Astrocyte (in vitro differentiated cells and primary cell): ENCODE results near the gene TEX19. TPM values are rescaled to one million over a fixed set of nuclear protein-coding genes. Genes with fewer than 3 reads are reported as not detected.

Experiments
- DNase-seq: peaks from one replicate; pipeline ENCODE4 v3.0.0-alpha.2; 2010; ENCODE audit warnings: low read depth
- FAIRE-seq: peaks from 2 replicates; lab custom pipeline; 2011; peaks lifted over from hg19 to GRCh38; lab: Jason Lieb, UNC
- H2AFZ ChIP-seq: 2 replicates; pipeline ENCODE4 v1.6.0; 2012; ENCODE audit warnings: low read depth, low read length, inconsistent platforms
- H3K27ac ChIP-seq: 2 replicates; pipeline ENCODE4 v1.5.1; 2011; ENCODE audit warnings: low read depth, low read length, inconsistent platforms
- H3K27me3 ChIP-seq: 2 replicates; pipeline ENCODE4 v1.6.0; 2011; ENCODE audit warnings: low read length, inconsistent platforms; ENCODE audit not compliant: insufficient read depth
- H3K36me3 ChIP-seq: 2 replicates; pipeline ENCODE4 v1.5.1; 2011; ENCODE audit warnings: low read length, inconsistent platforms; ENCODE audit not compliant: insufficient read depth
- H3K4me1 ChIP-seq: 2 replicates; pipeline ENCODE4 v1.5.1; 2011; ENCODE audit warnings: low read length, inconsistent platforms; ENCODE audit not compliant: insufficient read depth
- H3K4me2 ChIP-seq: 2 replicates; pipeline ENCODE4 v1.6.0; 2012; ENCODE audit warnings: low read length, inconsistent platforms
- H3K4me3 ChIP-seq: 2 replicates; pipeline ENCODE4 v1.5.1; 2011; ENCODE audit warnings: low read depth, mild to moderate bottlenecking, low read length, inconsistent platforms; ENCODE audit not compliant: insufficient read depth
- H3K79me2 ChIP-seq: 2 replicates; pipeline ENCODE4 v1.6.0; 2012; ENCODE audit warnings: mild to moderate bottlenecking, low read length, inconsistent platforms; ENCODE audit not compliant: insufficient read depth
- H3K9ac ChIP-seq: 2 replicates; pipeline ENCODE4 v1.6.0; 2012; ENCODE audit warnings: mild to moderate bottlenecking, low read length, inconsistent platforms
- H3K9me3 ChIP-seq: 2 replicates; pipeline ENCODE4 v1.5.1; 2012; ENCODE audit warnings: low read depth, mild to moderate bottlenecking, low read length, inconsistent platforms; ENCODE audit not compliant: insufficient read depth
- H4K20me1 ChIP-seq: 2 replicates; pipeline ENCODE4 v1.6.0; 2012; ENCODE audit warnings: low read length, inconsistent platforms; ENCODE audit not compliant: insufficient read depth
- H3K27ac Mint-ChIP-seq: one replicate; pipeline ENCODE4 v1.8.0; 2021; ENCODE audit warnings: mild to moderate bottlenecking, mixed read lengths; ENCODE audit not compliant: unreplicated experiment
- H3K27me3 Mint-ChIP-seq: one replicate; pipeline ENCODE4 v1.8.0; 2021; ENCODE audit warnings: low read depth, mixed read lengths; ENCODE audit not compliant: unreplicated experiment
- H3K36me3 Mint-ChIP-seq: one replicate; pipeline ENCODE4 v1.8.0; 2021; ENCODE audit warnings: low read depth, mixed read lengths; ENCODE audit not compliant: unreplicated experiment
- H3K4me1 Mint-ChIP-seq: one replicate; pipeline ENCODE4 v1.8.0; 2021; ENCODE audit warnings: low read depth, mixed read lengths; ENCODE audit not compliant: unreplicated experiment
- H3K4me3 Mint-ChIP-seq: one replicate; pipeline ENCODE4 v1.8.0; 2021; ENCODE audit warnings: mild to moderate bottlenecking, moderate library complexity, mixed read lengths; ENCODE audit not compliant: unreplicated experiment
- H3K9me3 Mint-ChIP-seq: one replicate; pipeline ENCODE4 v1.8.0; 2021; ENCODE audit warnings: mild to moderate bottlenecking, mixed read lengths; ENCODE audit not compliant: unreplicated experiment
- EZH2 ChIP-seq: IDR thresholded peaks from 2 replicates; pipeline ENCODE4 v1.6.1; 2012; ENCODE audit warnings: mild to moderate bottlenecking, low read length, inconsistent platforms; ENCODE audit not compliant: insufficient read depth
- total RNA-seq: library from RNA; stranded (reverse); gene quantifications from 2 replicates; pipeline ENCODE4 v1.2.1, GENCODE V29; 2021
- TF ChIP-seq, protein P1 (sequence below): IDR thresholded peaks from 2 replicates; pipeline ENCODE4 v1.5.1; 2011; ENCODE audit warnings: low read depth, mild to moderate bottlenecking, inconsistent platforms, low read length, moderate library complexity; ENCODE audit not compliant: insufficient read depth

The TEX19 gene
- total RNA-seq, 1 donor from 2014 or later, result not detected

DNA sequence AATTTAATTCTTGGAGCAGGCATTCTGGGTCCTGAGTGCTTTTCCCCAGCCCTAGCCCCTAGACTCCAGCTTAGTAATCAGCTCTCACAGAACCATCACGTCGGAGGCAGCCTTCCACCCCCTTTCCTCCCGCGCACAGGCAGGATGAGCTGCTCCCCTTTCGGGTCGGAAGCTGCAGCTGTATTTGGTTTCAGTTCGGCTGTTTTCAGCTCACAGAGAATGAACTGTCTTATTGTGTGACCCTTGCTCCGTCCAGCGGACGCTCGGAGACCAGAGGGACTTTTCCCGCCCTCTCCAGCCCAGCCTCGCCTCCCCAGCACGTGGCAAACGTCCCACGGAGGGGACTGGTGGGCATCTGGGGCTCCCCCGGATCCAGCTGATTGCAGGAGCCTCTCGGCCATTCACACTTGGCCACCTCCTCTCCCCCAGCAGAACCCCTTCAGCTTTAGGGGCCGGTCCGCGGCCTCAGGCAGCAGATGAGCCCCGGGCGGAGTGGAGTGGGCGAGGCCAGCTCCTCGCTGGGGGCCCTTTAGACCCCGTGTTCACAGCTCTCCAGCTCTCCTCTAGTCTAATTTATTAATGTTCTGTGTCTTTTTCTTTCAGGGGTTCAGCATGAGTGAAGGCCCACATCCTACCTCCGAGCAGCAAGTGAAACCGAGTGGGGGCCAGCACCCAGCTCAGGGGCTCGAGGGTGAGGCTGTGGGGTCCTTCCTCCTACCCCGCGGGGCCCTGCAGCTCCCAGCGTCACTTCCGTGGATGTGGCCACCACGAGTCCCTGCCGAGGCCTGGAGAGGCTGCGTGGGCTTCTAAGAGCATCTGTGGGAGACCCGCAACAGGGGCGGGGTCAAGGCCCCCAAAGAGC, 11.7 kb downstream of the TEX19 start:
- H3K36me3 Mint-ChIP-seq, result no peaks in the 10 kb centered on the region
- no peak overlapping the region for H3K27ac Mint-ChIP-seq
- TF ChIP-seq, protein P1, sequence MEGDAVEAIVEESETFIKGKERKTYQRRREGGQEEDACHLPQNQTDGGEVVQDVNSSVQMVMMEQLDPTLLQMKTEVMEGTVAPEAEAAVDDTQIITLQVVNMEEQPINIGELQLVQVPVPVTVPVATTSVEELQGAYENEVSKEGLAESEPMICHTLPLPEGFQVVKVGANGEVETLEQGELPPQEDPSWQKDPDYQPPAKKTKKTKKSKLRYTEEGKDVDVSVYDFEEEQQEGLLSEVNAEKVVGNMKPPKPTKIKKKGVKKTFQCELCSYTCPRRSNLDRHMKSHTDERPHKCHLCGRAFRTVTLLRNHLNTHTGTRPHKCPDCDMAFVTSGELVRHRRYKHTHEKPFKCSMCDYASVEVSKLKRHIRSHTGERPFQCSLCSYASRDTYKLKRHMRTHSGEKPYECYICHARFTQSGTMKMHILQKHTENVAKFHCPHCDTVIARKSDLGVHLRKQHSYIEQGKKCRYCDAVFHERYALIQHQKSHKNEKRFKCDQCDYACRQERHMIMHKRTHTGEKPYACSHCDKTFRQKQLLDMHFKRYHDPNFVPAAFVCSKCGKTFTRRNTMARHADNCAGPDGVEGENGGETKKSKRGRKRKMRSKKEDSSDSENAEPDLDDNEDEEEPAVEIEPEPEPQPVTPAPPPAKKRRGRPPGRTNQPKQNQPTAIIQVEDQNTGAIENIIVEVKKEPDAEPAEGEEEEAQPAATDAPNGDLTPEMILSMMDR, result no peak
- TF ChIP-seq EZH2, result no peak
- Histone ChIP-seq H4K20me1 (no peaks in the 10 kb centered on the region), H3K4me1 (no peaks in the 10 kb centered on the region), H3K27ac (no peak overlapping the region), H3K4me2 (peak overlapping the region; percentile 62), H3K79me2 (no peaks in the 10 kb centered on the region), H2AFZ (peak overlapping the region; percentile 17), H3K4me3 (no peak overlapping the region), H3K9me3 (no peaks in the 10 kb centered on the region), H3K27me3 (peaks cover 45% of the 10 kb centered on the region), H3K9ac (no peak overlapping the region), H3K36me3 (no peaks in the 10 kb centered on the region)
- DNase-seq, result no peak
- H3K9me3 Mint-ChIP-seq, result no peaks in the 10 kb centered on the region
- no peak for FAIRE-seq
- H3K27me3 Mint-ChIP-seq, result peaks cover 42% of the 10 kb centered on the region
- no peak overlapping the region for H3K4me3 Mint-ChIP-seq
- H3K4me1 Mint-ChIP-seq, result peaks cover under 1% of the 10 kb centered on the region

DNA sequence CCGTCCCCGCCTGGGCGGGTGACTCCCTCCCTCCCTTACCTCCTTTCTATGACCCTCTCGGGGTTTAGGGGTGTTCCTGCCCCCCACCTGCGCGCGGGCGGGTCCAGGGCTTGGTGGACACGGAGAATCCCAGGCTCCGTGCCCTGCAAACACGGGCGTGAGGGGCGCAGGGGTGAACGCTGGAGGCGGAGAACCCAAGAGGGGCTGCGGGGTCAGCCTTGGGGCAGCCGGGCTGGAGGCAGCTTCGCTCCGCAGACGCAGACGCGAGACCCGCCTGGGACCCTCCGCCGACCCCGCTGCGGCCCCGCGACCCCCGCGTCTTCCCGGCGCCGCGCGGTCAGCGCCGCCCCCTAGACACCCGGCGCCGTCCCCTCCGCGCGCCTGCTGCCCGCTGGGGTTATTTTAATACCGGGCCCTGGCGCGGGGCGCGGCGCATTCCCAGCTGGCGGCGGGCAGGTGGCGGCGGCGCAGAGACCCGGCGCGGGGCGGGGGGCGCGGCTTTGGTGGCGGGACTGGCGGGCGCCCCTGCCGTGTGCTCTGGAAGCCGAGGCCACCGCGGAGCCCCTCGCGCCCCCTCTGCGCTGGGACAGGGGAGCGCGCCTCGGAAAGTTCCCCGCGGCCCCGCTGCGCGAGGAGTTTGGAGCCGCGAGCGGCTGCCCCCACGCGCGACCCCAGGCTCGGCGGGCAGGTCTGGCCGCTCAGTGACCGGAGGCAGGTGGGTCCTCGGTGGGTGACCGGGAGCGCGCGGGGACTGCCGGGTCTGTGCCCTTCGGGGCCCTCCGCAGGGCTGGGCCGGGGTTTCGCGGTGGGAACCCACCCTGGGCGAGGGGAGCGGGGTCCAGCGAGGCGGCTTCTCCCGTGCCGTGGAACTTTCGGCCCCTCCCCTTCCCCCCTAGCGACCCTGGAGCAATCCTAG, 12.5 kb downstream of the TEX19 start, which contains the start of gene UTS2R:
Gene UTS2R, plus strand, starts transcription at position 433 of the 916 bp plus-strand sequence. CDS start 2,560 bp downstream, outside the sequence.
- Mint-ChIP-seq H3K4me3 (no peak within 1 kb of the TSS), H3K9me3 (no peaks in the 10 kb centered on the region), H3K4me1 (no peaks in the 10 kb centered on the region), H3K27ac (no peak within 1 kb of the TSS), H3K27me3 (peaks cover 47% of the 10 kb centered on the region), H3K36me3 (no peaks in the 10 kb centered on the region)
- peak; percentile 86 for TF ChIP-seq EZH2
- TF ChIP-seq, protein P1, result no peak
- H3K9me3 ChIP-seq, result no peaks in the 10 kb centered on the region
- H3K4me1 ChIP-seq, result no peaks in the 10 kb centered on the region
- FAIRE-seq (no peak), DNase-seq (no peak)
- H3K9ac ChIP-seq, result no peak within 1 kb of the TSS
- H2AFZ ChIP-seq, result peak within 1 kb of the TSS; percentile 17
- H4K20me1 ChIP-seq, result no peaks in the 10 kb centered on the region
- peaks cover 48% of the 10 kb centered on the region for H3K27me3 ChIP-seq
- H3K4me2 ChIP-seq, result peak within 1 kb of the TSS; percentile 62
- H3K36me3 ChIP-seq, result no peaks in the 10 kb centered on the region
- no peak within 1 kb of the TSS for H3K4me3 ChIP-seq
- H3K27ac ChIP-seq, result no peak within 1 kb of the TSS
- H3K79me2 ChIP-seq, result no peaks in the 10 kb centered on the region
